ENCODE data around the gene RNF167. TPM values are rescaled to one million over a fixed set of nuclear protein-coding genes. Genes with fewer than 3 reads are reported as not detected.
A peak's percentile ranks its signal among the peaks of the same experiment; 100 is the strongest.

RNF167 gene
- total and polyA plus RNA-seq, 2 of the 13 experiments (the other 11 are each of a cell fraction or from before 2014, with no cell fraction given), result 44.1 to 45.4 TPM

GRCh38 chr17:4908711-4909496 lies 31.2 kb upstream of the RNF167 start (continued):
- TF ChIP-seq MED1 (CRISPR knock-in tag; IDR thresholded peaks at IDR 0.05) (0 out of 2 replicates have a peak, but pooled peaks have one; percentile 52), SSRP1 (CRISPR knock-in tag; IDR thresholded peaks at IDR 0.05) (no peak), TRIM22 (IDR thresholded peaks at IDR 0.05) (no peak), PHB2 (IDR thresholded peaks at IDR 0.05; ENCODE audit: partially characterized antibody) (no peak), FOXO4 (CRISPR knock-in tag; conservative IDR thresholded peaks at IDR 0.05) (0 out of 2 replicates have a peak, but pooled peaks have one; percentile 79), ZBTB34 (CRISPR knock-in tag; IDR thresholded peaks at IDR 0.05) (peak; percentile 70; the same call in 1 of the 2 replicates), WIZ (CRISPR knock-in tag; IDR thresholded peaks at IDR 0.05) (no peak), HNF1B (CRISPR knock-in tag; IDR thresholded peaks at IDR 0.05) (no peak; the same call in 1 of the 2 replicates), MTERF4 (CRISPR knock-in tag; IDR thresholded peaks at IDR 0.05) (no peak)
- TF ChIP-seq, protein P1, sequence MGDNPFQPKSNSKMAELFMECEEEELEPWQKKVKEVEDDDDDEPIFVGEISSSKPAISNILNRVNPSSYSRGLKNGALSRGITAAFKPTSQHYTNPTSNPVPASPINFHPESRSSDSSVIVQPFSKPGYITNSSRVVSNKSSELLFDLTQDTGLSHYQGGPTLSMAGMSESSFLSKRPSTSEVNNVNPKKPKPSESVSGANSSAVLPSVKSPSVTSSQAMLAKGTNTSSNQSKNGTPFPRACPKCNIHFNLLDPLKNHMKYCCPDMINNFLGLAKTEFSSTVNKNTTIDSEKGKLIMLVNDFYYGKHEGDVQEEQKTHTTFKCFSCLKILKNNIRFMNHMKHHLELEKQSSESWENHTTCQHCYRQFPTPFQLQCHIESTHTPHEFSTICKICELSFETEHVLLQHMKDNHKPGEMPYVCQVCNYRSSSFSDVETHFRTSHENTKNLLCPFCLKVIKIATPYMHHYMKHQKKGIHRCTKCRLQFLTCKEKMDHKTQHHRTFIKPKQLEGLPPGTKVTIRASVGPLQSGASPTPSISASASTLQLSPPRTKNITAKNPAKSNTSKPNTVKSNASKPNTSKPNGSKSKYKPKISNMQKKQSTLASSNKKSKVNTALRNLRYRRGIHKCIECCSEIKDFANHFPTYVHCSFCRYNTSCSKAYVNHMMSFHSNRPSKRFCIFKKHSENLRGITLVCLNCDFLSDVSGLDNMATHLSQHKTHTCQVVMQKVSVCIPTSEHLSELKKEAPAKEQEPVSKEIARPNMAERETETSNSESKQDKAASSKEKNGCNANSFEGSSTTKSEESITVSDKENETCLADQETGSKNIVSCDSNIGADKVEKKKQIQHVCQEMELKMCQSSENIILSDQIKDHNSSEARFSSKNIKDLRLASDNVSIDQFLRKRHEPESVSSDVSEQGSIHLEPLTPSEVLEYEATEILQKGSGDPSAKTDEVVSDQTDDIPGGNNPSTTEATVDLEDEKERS (CRISPR knock-in tag; IDR thresholded peaks at IDR 0.05), result no peak

Measured in HepG2 (cell line).